Measurements from ENCODE around the gene KRTDAP. TPM values are rescaled to one million over a fixed set of nuclear protein-coding genes. Genes with fewer than 3 reads are reported as not detected.

KRTDAP gene
- total and polyA plus RNA-seq, 10 of the 15 experiments (the other 5 are each of a cell fraction or from before 2014, with no cell fraction given), result 0.23 TPM; not detected in 9

DNA sequence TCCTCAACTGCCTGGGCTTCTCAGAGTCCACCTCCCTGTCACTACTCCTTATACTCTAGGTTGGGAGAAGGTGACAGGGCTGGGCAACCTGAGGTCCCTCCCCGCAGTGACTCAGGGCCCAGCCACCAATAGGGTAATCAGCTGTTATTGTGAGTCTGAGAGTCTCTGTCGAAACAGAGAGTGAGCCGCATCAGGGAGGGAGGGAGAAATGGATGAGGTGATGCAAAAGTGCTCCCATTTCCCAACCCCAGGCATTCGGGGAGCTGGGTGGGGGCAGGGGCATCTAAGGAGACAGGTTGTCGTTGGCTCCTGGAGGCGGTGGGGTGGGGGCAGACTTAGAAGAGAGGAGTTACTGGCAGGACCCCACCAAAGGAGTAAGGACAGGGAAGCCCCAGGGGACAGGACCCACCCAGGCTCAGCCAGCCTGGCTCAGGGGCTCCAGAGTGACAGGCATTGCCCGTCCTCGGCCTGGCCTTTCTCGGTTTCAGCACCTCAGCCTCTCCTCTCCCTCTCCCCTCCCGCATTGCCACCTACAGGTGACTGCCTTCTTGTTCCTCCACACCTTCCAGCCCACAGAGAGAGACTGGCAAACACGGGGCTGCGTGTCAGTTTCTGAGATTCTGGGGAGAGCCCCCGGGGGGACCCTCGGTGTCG lies 23.5 kb upstream of the KRTDAP start, which contains the start of gene DMKN:
DMKN (minus strand) TSS at position 22 of the 654 bp plus-strand sequence. CDS start 174 bp downstream, outside the sequence.
- H3K79me2 ChIP-seq (ENCODE audit: control insufficient read depth, insufficient read depth, low read length), result no peaks in the 10 kb centered on the region
- DNase-seq (ENCODE audit: low read depth, low spot score) (no peak), FAIRE-seq (no peak), ATAC-seq (no peak)
- SMC1A ChIA-PET (ENCODE audit: uncharacterized antibody, unreplicated experiment), result no interaction called here
- no peaks in the 10 kb centered on the region for H3K36me3 ChIP-seq (ENCODE audit: control insufficient read depth in 2 of 2, insufficient read depth in 2 of 2, low read length in 1 of 2)
- TF ChIP-seq IKZF2 (IDR thresholded peaks at IDR 0.05), result 0 out of 4 replicates have a peak, but pooled peaks of 1 of the 2 experiments have one; percentile 18
- no peak for TF ChIP-seq ETV6 (conservative IDR thresholded peaks at IDR 0.05 in 1 of 2, IDR thresholded peaks at IDR 0.05 in 1 of 2; ENCODE audit: borderline replicate concordance in 1 of 2, low read depth in 1 of 2)
- TF ChIP-seq, protein P1, sequence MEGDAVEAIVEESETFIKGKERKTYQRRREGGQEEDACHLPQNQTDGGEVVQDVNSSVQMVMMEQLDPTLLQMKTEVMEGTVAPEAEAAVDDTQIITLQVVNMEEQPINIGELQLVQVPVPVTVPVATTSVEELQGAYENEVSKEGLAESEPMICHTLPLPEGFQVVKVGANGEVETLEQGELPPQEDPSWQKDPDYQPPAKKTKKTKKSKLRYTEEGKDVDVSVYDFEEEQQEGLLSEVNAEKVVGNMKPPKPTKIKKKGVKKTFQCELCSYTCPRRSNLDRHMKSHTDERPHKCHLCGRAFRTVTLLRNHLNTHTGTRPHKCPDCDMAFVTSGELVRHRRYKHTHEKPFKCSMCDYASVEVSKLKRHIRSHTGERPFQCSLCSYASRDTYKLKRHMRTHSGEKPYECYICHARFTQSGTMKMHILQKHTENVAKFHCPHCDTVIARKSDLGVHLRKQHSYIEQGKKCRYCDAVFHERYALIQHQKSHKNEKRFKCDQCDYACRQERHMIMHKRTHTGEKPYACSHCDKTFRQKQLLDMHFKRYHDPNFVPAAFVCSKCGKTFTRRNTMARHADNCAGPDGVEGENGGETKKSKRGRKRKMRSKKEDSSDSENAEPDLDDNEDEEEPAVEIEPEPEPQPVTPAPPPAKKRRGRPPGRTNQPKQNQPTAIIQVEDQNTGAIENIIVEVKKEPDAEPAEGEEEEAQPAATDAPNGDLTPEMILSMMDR (IDR thresholded peaks at IDR 0.05 in 2 of 3, conservative IDR thresholded peaks at IDR 0.05 in 1 of 3; ENCODE audit: control insufficient read depth in 2 of 3, extremely low read depth in 1 of 3, insufficient read depth in 1 of 3, low read depth in 3 of 3, low read length in 3 of 3), result peak in 1 of 3 experiments; percentile 14; a peak in 1 of 6 replicates
- TF ChIP-seq, protein P2, sequence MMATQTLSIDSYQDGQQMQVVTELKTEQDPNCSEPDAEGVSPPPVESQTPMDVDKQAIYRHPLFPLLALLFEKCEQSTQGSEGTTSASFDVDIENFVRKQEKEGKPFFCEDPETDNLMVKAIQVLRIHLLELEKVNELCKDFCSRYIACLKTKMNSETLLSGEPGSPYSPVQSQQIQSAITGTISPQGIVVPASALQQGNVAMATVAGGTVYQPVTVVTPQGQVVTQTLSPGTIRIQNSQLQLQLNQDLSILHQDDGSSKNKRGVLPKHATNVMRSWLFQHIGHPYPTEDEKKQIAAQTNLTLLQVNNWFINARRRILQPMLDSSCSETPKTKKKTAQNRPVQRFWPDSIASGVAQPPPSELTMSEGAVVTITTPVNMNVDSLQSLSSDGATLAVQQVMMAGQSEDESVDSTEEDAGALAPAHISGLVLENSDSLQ (IDR thresholded peaks at IDR 0.05), result peak; percentile 39; the same call in 1 of the 2 replicates
- no peak within 1 kb of the TSS for H3K9ac ChIP-seq (ENCODE audit: control insufficient read depth, insufficient read depth, low read length)
- no peak within 1 kb of the TSS for H3K4me3 ChIP-seq
- in situ Hi-C loops (cut with MboI) (no loop called here), intact Hi-C loops (cut with micrococcal nuclease; ENCODE audit: unreplicated experiment) (no loop called here)
- 23% methylated on average over 15 of the region's 15 CpGs for WGBS (ENCODE audit: insufficient coverage, insufficient replicate concordance, low lambda C conversion rate, missing lambda C conversion rate)
- RAD21 ChIA-PET (ENCODE audit: unreplicated experiment), result no interaction called here
- BruUV-seq (replicated peaks), result no TSS peak
- no peak within 1 kb of the TSS for H3K4me2 ChIP-seq (ENCODE audit: control insufficient read depth, insufficient read depth)
- POLR2A ChIA-PET, result no interaction called here
- no peaks in the 10 kb centered on the region; a peak in 1 of 4 replicates for H3K27me3 ChIP-seq (replicated peaks in 1 of 2; ENCODE audit: control insufficient read depth in 2 of 2, insufficient read depth in 2 of 2, low read length in 1 of 2)
- no peaks in the 10 kb centered on the region for H3K9me3 ChIP-seq (replicated peaks; ENCODE audit: control insufficient read depth, insufficient read depth, low read length)
- CTCF ChIA-PET, result interaction anchor here (1.1 to 3.6 kb wide), 2 partner anchors 34 to 78 kb away, joined by 3 to 19 read pairs; no protein-coding TSS in a partner anchor
- no peaks in the 10 kb centered on the region for H4K20me1 ChIP-seq (ENCODE audit: control insufficient read depth, insufficient read depth)
- H3K4me1 ChIP-seq (ENCODE audit: control insufficient read depth, insufficient read depth, low read length), result peaks cover 3% of the 10 kb centered on the region; the same call in 1 of the 2 replicates
- H3K27ac ChIP-seq (ENCODE audit: control insufficient read depth, insufficient read depth), result no peak within 1 kb of the TSS
- no peak within 1 kb of the TSS for H2AFZ ChIP-seq (ENCODE audit: control insufficient read depth, low read depth, low read length)

Data from GM12878 (cell line).